K562 (cell line): ENCODE data around the gene ZNF148. TPM values are rescaled to one million over a fixed set of nuclear protein-coding genes. Genes with fewer than 3 reads are reported as not detected.
A peak's percentile ranks its signal among the peaks of the same experiment; 100 is the strongest.

Experiments
- ATF1 ChIP-seq, 2 experiments: fragments of 450-650 bp in 1 of 2; IDR thresholded peaks; 2 replicates each; pipeline ENCODE4 v1.6.1; 2016; ENCODE audit warnings: missing compliant biosample characterization in 1 of 2, missing genetic modification characterization in 1 of 2
- CBX1 ChIP-seq: sonication (generic); IDR thresholded peaks from 2 replicates; pipeline ENCODE4 v1.6.1; 2016; ENCODE audit warnings: antibody characterized with exemption, low read depth, mild to moderate bottlenecking
- CGGBP1 ChIP-seq: fragments of 250-450 bp; sonication (Bioruptor Pico); IDR thresholded peaks from 2 replicates; pipeline ENCODE4 v1.9.0; 2021; ENCODE audit warnings: mild to moderate bottlenecking
- CUX1 ChIP-seq: fragments of 200-800 bp; sonication (Bioruptor generic); IDR thresholded peaks from 2 replicates; pipeline ENCODE4 v1.6.1; 2016; ENCODE audit warnings: missing genetic modification characterization, missing compliant biosample characterization
- CXXC5 ChIP-seq: fragments of 250-450 bp; sonication (Bioruptor Pico); IDR thresholded peaks from 2 replicates; pipeline ENCODE4 v1.8.0; 2022; ENCODE audit warnings: inconsistent platforms, mild to moderate bottlenecking, moderate library complexity
- DNMT1 ChIP-seq: fragments of 450-650 bp; IDR thresholded peaks from 2 replicates; pipeline ENCODE4 v1.6.1; 2016; ENCODE audit warnings: antibody characterized with exemption, mild to moderate bottlenecking
- EP400 ChIP-seq: fragments of 450-650 bp; IDR thresholded peaks from 2 replicates; pipeline ENCODE4 v1.6.1; 2017; ENCODE audit warnings: antibody characterized with exemption, mild to moderate bottlenecking, moderate library complexity
- HMBOX1 ChIP-seq: sonication (generic); IDR thresholded peaks from 2 replicates; pipeline ENCODE4 v1.6.1; 2016
- MTA1 ChIP-seq: fragments of 450-650 bp; IDR thresholded peaks from 2 replicates; pipeline ENCODE4 v1.6.1; 2017; ENCODE audit warnings: borderline replicate concordance
- RBBP5 ChIP-seq: fragments of 200-600 bp; sonication (generic); IDR thresholded peaks from 2 replicates; pipeline ENCODE4 v1.6.1; 2012; ENCODE audit warnings: borderline replicate concordance, mild to moderate bottlenecking, low read length, control low read depth, inconsistent platforms; ENCODE audit not compliant: insufficient read depth, poor library complexity, severe bottlenecking
- RBM14 ChIP-seq: fragments of 200-400 bp; formaldehyde crosslinking; IDR thresholded peaks from 2 replicates; pipeline ENCODE4 v1.6.1; 2018; ENCODE audit warnings: low read depth, mild to moderate bottlenecking, low read length, moderate library complexity, borderline replicate concordance; ENCODE audit not compliant: insufficient read depth
- STAG1 ChIP-seq: sonication (generic); formaldehyde crosslinking; IDR thresholded peaks from 2 replicates; pipeline ENCODE4 v1.5.0; 2020; ENCODE audit warnings: missing genetic modification reagents, borderline replicate concordance
- THRA ChIP-seq: fragments of 450-650 bp; IDR thresholded peaks from 2 replicates; pipeline ENCODE4 v1.6.1; 2017; ENCODE audit warnings: mild to moderate bottlenecking, moderate library complexity
- ZNF124 ChIP-seq: sonication (generic); formaldehyde crosslinking; IDR thresholded peaks from 2 replicates; pipeline ENCODE4 v1.8.1; 2022; ENCODE audit warnings: missing genetic modification reagents
- ZNF224 ChIP-seq: sonication (generic); formaldehyde crosslinking; IDR thresholded peaks from 2 replicates; pipeline ENCODE4 v1.8.0; 2022; ENCODE audit warnings: mild to moderate bottlenecking, missing genetic modification reagents
- ZNF316 ChIP-seq: fragments of 450-650 bp; IDR thresholded peaks from 2 replicates; pipeline ENCODE4 v1.6.1; 2016
- ZNF507 ChIP-seq: conservative IDR thresholded peaks from 2 replicates; pipeline ENCODE4 v1.6.1; 2017; ENCODE audit warnings: missing genetic modification characterization, missing compliant biosample characterization
- ZNF512 ChIP-seq: IDR thresholded peaks from 2 replicates; pipeline ENCODE4 v1.6.1; 2016; ENCODE audit warnings: missing genetic modification characterization, missing compliant biosample characterization
- polyA plus RNA-seq, 8 experiments: library from polyadenylated mRNA; depleted of rRNA in 4 of 8; stranded (reverse) in 5 of 8; unstranded in 3 of 8; fragments of >200 nt; fragmentation: Nextera tagmentation in 2 of 8; fragmentation: Illumina TruSeq in 1 of 8; extraction: Ambion mirVana in 2 of 8; extraction: Trizol in 1 of 8; gene quantifications; 2 replicates each; pipeline versions ENCODE4 v1.2.1 to v1.2.3, GENCODE V29; 2011 to 2014; ENCODE audit warnings: inconsistent platforms in 1 of 8, missing spikeins in 1 of 8
- total RNA-seq, 7 experiments: library from RNA; depleted of rRNA in 6 of 7; stranded (reverse); fragments of >200 nt in 6 of 7; fragmentation: Illumina TruSeq in 2 of 7; extraction: Trizol in 2 of 7; gene quantifications; 2 replicates each; pipeline versions ENCODE4 v1.2.1 to v1.2.3, GENCODE V29; 2011 to 2021; ENCODE audit warnings: low replicate concordance in 1 of 7

ZNF148 gene
- total and polyA plus RNA-seq, 9 of the 15 experiments (the other 6 are each of a cell fraction or from before 2014, with no cell fraction given) = 2.7 to 15.1 (median 8.3) TPM

GRCh38 chr3:125374996-125375941 lies at the start of gene ZNF148 (continued):
- TF ChIP-seq CXXC5 (CRISPR knock-in tag) (peak; percentile 83), ATF1 (CRISPR knock-in tag; IDR thresholded peaks at IDR 0.05) (no peak), ATF1 (tag; IDR thresholded peaks at IDR 0.05) (peak; percentile 48), RBM14 (no peak), MTA1 (peak; percentile 57; the same call in 1 of the 2 replicates), DNMT1 (no peak), THRA (no peak), CGGBP1 (CRISPR knock-in tag) (no peak), ZNF224 (CRISPR knock-in tag) (no peak), ZNF316 (no peak), ZNF124 (CRISPR knock-in tag) (no peak), EP400 (peak; percentile 87), HMBOX1 (no peak), CUX1 (no peak), CBX1 (peak; percentile 79; the same call in 1 of the 2 replicates), ZNF512 (tag) (no peak), RBBP5 (peak; percentile 69), ZNF507 (tag) (no peak), STAG1 (CRISPR knock-in tag) (no peak)
